AG04449 (cell line): Measurements from ENCODE around the gene SOX13.

Experiments
- CTCF ChIA-PET: fragments of 350-600 bp; formaldehyde crosslinking; extraction: SDS; loops from one replicate; lab custom pipeline; 2021; ENCODE audit warnings: antibody characterized with exemption; lab: Yijun Ruan, JAX
- POLR2A ChIA-PET: fragments of 400-600, 350-600 bp; formaldehyde crosslinking; extraction: SDS; loops from one replicate; lab custom pipeline; 2020; ENCODE audit warnings: antibody characterized with exemption, inconsistent platforms; lab: Yijun Ruan, JAX
- DNase-seq: peaks from one replicate; pipeline ENCODE4 v3.0.0-alpha.2; 2010; ENCODE audit warnings: low read depth, low spot score
- H3K4me3 ChIP-seq: 2 replicates; pipeline ENCODE4 v1.5.1; 2011; ENCODE audit warnings: low read depth, mild to moderate bottlenecking, control low read depth, low read length
- CTCF ChIP-seq: IDR thresholded peaks from one replicate; pipeline ENCODE4 v1.5.1; 2011; ENCODE audit warnings: mild to moderate bottlenecking, moderate library complexity, low read length, control low read depth, inconsistent platforms; ENCODE audit not compliant: insufficient read depth; ENCODE audit errors: missing control alignments

The SOX13 gene

GRCh38 chr1:204126386-204126785 is 53.5 kb downstream of the SOX13 start:
- ChIA-PET CTCF (interaction anchor here (0.6 to 26.8 kb wide), 4 partner anchors 9 to 273 kb away, joined by 3 to 1069 read pairs (median 4); partner anchors contain the start of gene SNRPE), POLR2A (no interaction called here)
- no peak for TF ChIP-seq CTCF
- no peak overlapping the region for H3K4me3 ChIP-seq
- DNase-seq, result no peak

- POLR2A ChIA-PET, result interaction anchor here (1.0 kb wide), 1 partner anchor 261 kb away, joined by 3 read pairs; no protein-coding TSS in a partner anchor
- no peak for DNase-seq
- CTCF ChIA-PET, result interaction anchor here (0.6 to 26.8 kb wide), 11 partner anchors 9 to 274 kb away, joined by 3 to 1069 read pairs (median 10); partner anchors contain the start of gene SNRPE
- TF ChIP-seq CTCF, result no peak
- no peak overlapping the region for H3K4me3 ChIP-seq
Observed at GRCh38 chr1:204126956-204127355, 54.0 kb downstream of the SOX13 start.

GRCh38 chr1:204127597-204128242 is 54.8 kb downstream of the SOX13 start:
- DNase-seq, result peak; percentile 29
- CTCF ChIA-PET, result interaction anchor here (0.5 to 26.8 kb wide), 23 partner anchors 8 to 375 kb away, joined by 3 to 1069 read pairs (median 9); partner anchors contain the start of gene SNRPE
- H3K4me3 ChIP-seq, result no peak overlapping the region
- POLR2A ChIA-PET, result interaction anchor here (0.9 to 4.1 kb wide), 3 partner anchors 256 to 267 kb away, joined by 3 to 27 read pairs (median 4); no protein-coding TSS in a partner anchor
- TF ChIP-seq CTCF, result peak; percentile 97

GRCh38 chr1:204128464-204128963 is 55.6 kb downstream of the SOX13 start:
- DNase-seq, result no peak
- ChIA-PET CTCF (interaction anchor here (0.8 to 26.8 kb wide), 46 partner anchors 8 to 374 kb away, joined by 3 to 1069 read pairs (median 7); partner anchors contain the start of genes ETNK2, REN, SNRPE and SOX13), POLR2A (interaction anchor here (4.1 kb wide), 1 partner anchor 256 kb away, joined by 27 read pairs; no protein-coding TSS in a partner anchor)
- TF ChIP-seq CTCF, result no peak
- H3K4me3 ChIP-seq, result no peak overlapping the region

- no peak for DNase-seq
- ChIA-PET POLR2A (interaction anchor here (4.1 kb wide), 1 partner anchor 257 kb away, joined by 27 read pairs; no protein-coding TSS in a partner anchor), CTCF (interaction anchor here (0.6 to 26.8 kb wide), 56 partner anchors 9 to 374 kb away, joined by 3 to 1069 read pairs (median 5); partner anchors contain the start of genes ETNK2, GOLT1A, REN and SNRPE)
- TF ChIP-seq CTCF, result peak; percentile 96
- no peak overlapping the region for H3K4me3 ChIP-seq
Observed at GRCh38 chr1:204128964-204129896, 56.3 kb downstream of the SOX13 start.
